Caco-2 (cell line): Measurements from ENCODE around the gene SMTN. TPM values are rescaled to one million over a fixed set of nuclear protein-coding genes. Genes with fewer than 3 reads are reported as not detected.

Experiments
- BruUV-seq: library from RNA; stranded (reverse); fragments of 400-500 nt; replicated peaks from 2 replicates; lab custom pipeline; 2021; lab: Mats Ljungman, UMichigan
- CTCF ChIA-PET: fragments of 300-600 bp; sonication (Branson Sonifier 250); formaldehyde crosslinking; loops from one replicate; lab custom pipeline; 2022; ENCODE audit warnings: antibody characterized with exemption; lab: Charles Lee
- POLR2A ChIA-PET: fragments of 300-600 bp; sonication (Branson Sonifier 250); formaldehyde crosslinking; loops from one replicate; lab custom pipeline; 2022; ENCODE audit warnings: antibody characterized with exemption; lab: Charles Lee
- DNase-seq, 2 experiments: peaks; one replicate each; pipeline versions ENCODE4 v3.0.0 to v3.0.0-alpha.2; 2020 to 2022
- H3K27me3 ChIP-seq: replicated peaks from 2 replicates; pipeline ENCODE4 v1.6.0; 2011; ENCODE audit warnings: low read length; ENCODE audit not compliant: control insufficient read depth, insufficient read depth
- H3K36me3 ChIP-seq: 2 replicates; pipeline ENCODE4 v1.5.1; 2011; ENCODE audit warnings: low read length; ENCODE audit not compliant: control insufficient read depth, insufficient read depth
- H3K4me1 ChIP-seq: fragments of 250-450 bp; sonication (Bioruptor Pico); 2 replicates; pipeline ENCODE4 v1.5.1; 2020; ENCODE audit warnings: mild to moderate bottlenecking
- H3K4me3 ChIP-seq: 2 replicates; pipeline ENCODE4 v1.5.1; 2011; ENCODE audit warnings: low read depth, mild to moderate bottlenecking, control low read depth, low read length
- H3K9me3 ChIP-seq: fragments of 250-450 bp; sonication (Bioruptor Pico); 2 replicates; pipeline ENCODE4 v1.5.1; 2020; ENCODE audit warnings: mild to moderate bottlenecking, moderate library complexity
- H3K27ac Mint-ChIP-seq: one replicate; pipeline ENCODE4 v1.8.0; 2022; ENCODE audit warnings: mixed read lengths; ENCODE audit not compliant: unreplicated experiment
- H3K27me3 Mint-ChIP-seq: one replicate; pipeline ENCODE4 v1.8.0; 2022; ENCODE audit warnings: mixed read lengths; ENCODE audit not compliant: insufficient read depth, unreplicated experiment
- H3K36me3 Mint-ChIP-seq: one replicate; pipeline ENCODE4 v1.8.0; 2022; ENCODE audit warnings: mild to moderate bottlenecking, mixed read lengths; ENCODE audit not compliant: insufficient read depth, unreplicated experiment
- H3K4me1 Mint-ChIP-seq: one replicate; pipeline ENCODE4 v1.8.0; 2022; ENCODE audit warnings: low read depth, mixed read lengths; ENCODE audit not compliant: unreplicated experiment
- H3K4me3 Mint-ChIP-seq: one replicate; pipeline ENCODE4 v1.8.0; 2022; ENCODE audit warnings: mild to moderate bottlenecking, moderate library complexity, mixed read lengths; ENCODE audit not compliant: unreplicated experiment
- H3K9me3 Mint-ChIP-seq: one replicate; pipeline ENCODE4 v1.8.0; 2022; ENCODE audit warnings: mixed read lengths; ENCODE audit not compliant: unreplicated experiment
- CTCF ChIP-seq, 2 experiments: fragments of 200-600 bp in 1 of 2; IDR thresholded peaks; 1 replicate in 1 of 2; 2 replicates in 1 of 2; pipeline versions ENCODE4 v1.5.1 to v1.8.0; 2011 to 2022; ENCODE audit warnings: antibody characterized with exemption in 1 of 2, control low read depth in 1 of 2, inconsistent platforms in 1 of 2, low read depth in 1 of 2, low read length in 1 of 2, mild to moderate bottlenecking in 1 of 2, moderate library complexity in 1 of 2; ENCODE audit not compliant: insufficient read depth in 1 of 2, severe bottlenecking in 1 of 2, unreplicated experiment in 1 of 2
- intact Hi-C: fragments of 100-400 bp; cut with micrococcal nuclease; formaldehyde crosslinking; loops from one replicate; pipeline ENCODE4 v1.10.0; 2022; ENCODE audit not compliant: unreplicated experiment
- total RNA-seq: library from RNA; stranded (reverse); gene quantifications from 2 replicates; pipeline ENCODE4 v1.2.3, GENCODE V29; 2022

SMTN gene
- total RNA-seq, 1 experiment from 2014 or later = 71.0 TPM

- Mint-ChIP-seq H3K27me3 (no peaks in the 10 kb centered on the region), H3K4me1 (no peaks in the 10 kb centered on the region), H3K9me3 (no peaks in the 10 kb centered on the region), H3K27ac (no peak overlapping the region), H3K36me3 (no peaks in the 10 kb centered on the region), H3K4me3 (no peak overlapping the region)
- intact Hi-C loops = no loop called here
- no TSS peak for BruUV-seq
- TF ChIP-seq CTCF (IDR thresholded peaks at IDR 0.05; ENCODE audit: insufficient read depth in 1 of 2, low read depth in 1 of 2, low read length in 1 of 2, severe bottlenecking in 1 of 2, unreplicated experiment in 1 of 2) = no peak
- Histone ChIP-seq H3K4me1 (no peaks in the 10 kb centered on the region), H3K4me3 (no peak overlapping the region), H3K9me3 (no peaks in the 10 kb centered on the region), H3K27me3 (no peaks in the 10 kb centered on the region), H3K36me3 (no peaks in the 10 kb centered on the region)
- ChIA-PET CTCF (no interaction called here), POLR2A (no interaction called here)
- DNase-seq = no peak
Measured at GRCh38 chr22:31038686-31039085, 42.4 kb upstream of the SMTN start.

GRCh38 chr22:31039393-31039792 is 41.7 kb upstream of the SMTN start:
- POLR2A ChIA-PET = no interaction called here
- H3K4me1 Mint-ChIP-seq = no peaks in the 10 kb centered on the region
- H3K4me3 ChIP-seq = no peak overlapping the region
- 0 out of 2 replicates have a peak, but pooled peaks cover 5% of the 10 kb centered on the region for H3K4me1 ChIP-seq
- no peaks in the 10 kb centered on the region for H3K36me3 Mint-ChIP-seq
- no peaks in the 10 kb centered on the region for H3K9me3 Mint-ChIP-seq
- H3K27me3 Mint-ChIP-seq = no peaks in the 10 kb centered on the region
- TF ChIP-seq CTCF (IDR thresholded peaks at IDR 0.05; ENCODE audit: insufficient read depth in 1 of 2, low read depth in 1 of 2, low read length in 1 of 2, severe bottlenecking in 1 of 2, unreplicated experiment in 1 of 2) = no peak
- no peaks in the 10 kb centered on the region for H3K36me3 ChIP-seq
- intact Hi-C loops = no loop called here
- H3K27ac Mint-ChIP-seq = no peak overlapping the region
- H3K4me3 Mint-ChIP-seq = no peak overlapping the region
- DNase-seq = no peak
- H3K9me3 ChIP-seq = no peaks in the 10 kb centered on the region
- no TSS peak for BruUV-seq
- CTCF ChIA-PET = no interaction called here
- no peaks in the 10 kb centered on the region for H3K27me3 ChIP-seq

GRCh38 chr22:31040542-31041398 is 40.3 kb upstream of the SMTN start:
- no peak for DNase-seq
- no peak overlapping the region for H3K4me3 Mint-ChIP-seq
- Histone ChIP-seq H3K36me3 (no peaks in the 10 kb centered on the region), H3K9me3 (no peaks in the 10 kb centered on the region), H3K27me3 (no peaks in the 10 kb centered on the region), H3K4me3 (no peak overlapping the region), H3K4me1 (0 out of 2 replicates have a peak, but pooled peaks cover 5% of the 10 kb centered on the region)
- POLR2A ChIA-PET = no interaction called here
- CTCF ChIA-PET = no interaction called here
- H3K9me3 Mint-ChIP-seq = no peaks in the 10 kb centered on the region
- H3K27ac Mint-ChIP-seq = no peak overlapping the region
- no peak for TF ChIP-seq CTCF (IDR thresholded peaks at IDR 0.05; ENCODE audit: insufficient read depth in 1 of 2, low read depth in 1 of 2, low read length in 1 of 2, severe bottlenecking in 1 of 2, unreplicated experiment in 1 of 2)
- H3K36me3 Mint-ChIP-seq = no peaks in the 10 kb centered on the region
- BruUV-seq = no TSS peak
- intact Hi-C loops = no loop called here
- no peaks in the 10 kb centered on the region for H3K27me3 Mint-ChIP-seq
- H3K4me1 Mint-ChIP-seq = no peaks in the 10 kb centered on the region
